CD4-positive, alpha-beta memory T cell (primary cell): Measurements from ENCODE around the gene PRKRIP1. TPM values are rescaled to one million over a fixed set of nuclear protein-coding genes. Genes with fewer than 3 reads are reported as not detected.

Experiments used
- CTCF ChIA-PET: fragments of 350-600 bp; sonication (Branson Sonifier 250); formaldehyde crosslinking; loops from one replicate; lab custom pipeline; 2021; ENCODE audit warnings: inconsistent platforms; ENCODE audit not compliant: partially characterized antibody; lab: Charles Lee
- POLR2A ChIA-PET: fragments of 350-600 bp; sonication (Branson Sonifier 250); formaldehyde crosslinking; loops from one replicate; lab custom pipeline; 2021; ENCODE audit not compliant: partially characterized antibody; lab: Charles Lee
- DNase-seq, 5 donors: peaks; one replicate each; pipeline versions ENCODE4 v3.0.0 to v3.0.0-alpha.2; 2020 to 2022; ENCODE audit warnings: mixed read lengths in 1 of 5
- H3K27ac ChIP-seq: one replicate; pipeline ENCODE4 v1.7.0; 2013; ENCODE audit warnings: low read depth, low read length
- H3K27me3 ChIP-seq: 2 replicates; pipeline ENCODE4 v1.7.0; 2013; ENCODE audit warnings: mild to moderate bottlenecking, low read length, moderate library complexity; ENCODE audit not compliant: insufficient read depth
- H3K36me3 ChIP-seq: 2 replicates; pipeline ENCODE4 v1.7.0; 2013; ENCODE audit warnings: mild to moderate bottlenecking, low read length, moderate library complexity; ENCODE audit not compliant: insufficient read depth
- H3K4me1 ChIP-seq: 2 replicates; pipeline ENCODE4 v1.7.0; 2013; ENCODE audit warnings: mild to moderate bottlenecking, low read length, moderate library complexity; ENCODE audit not compliant: insufficient read depth
- H3K4me3 ChIP-seq, 2 donors: one replicate each; pipeline ENCODE4 v1.7.0; 2013; ENCODE audit warnings: low read length in 2 of 2, mild to moderate bottlenecking in 1 of 2
- H3K9me3 ChIP-seq, 2 donors: one replicate each; pipeline ENCODE4 v1.7.0; 2013; ENCODE audit warnings: low read length in 2 of 2, control low read depth in 1 of 2; ENCODE audit not compliant: control insufficient read depth in 1 of 2
- H3K27ac Mint-ChIP-seq, 7 donors: one replicate each; pipeline ENCODE4 v1.8.0; 2020 to 2021; ENCODE audit warnings: mixed read lengths in 7 of 7, mild to moderate bottlenecking in 6 of 7, inconsistent platforms in 3 of 7, moderate library complexity in 3 of 7
- H3K27me3 Mint-ChIP-seq, 2 donors: one replicate each; pipeline ENCODE4 v1.8.0; 2020 to 2021; ENCODE audit warnings: mixed read lengths in 2 of 2
- H3K36me3 Mint-ChIP-seq, 2 donors: one replicate each; pipeline ENCODE4 v1.8.0; 2020 to 2021; ENCODE audit warnings: mixed read lengths in 2 of 2, inconsistent platforms in 1 of 2, mild to moderate bottlenecking in 1 of 2
- H3K4me1 Mint-ChIP-seq, 4 donors: one replicate each; pipeline ENCODE4 v1.8.0; 2020 to 2021; ENCODE audit warnings: mixed read lengths in 4 of 4, mild to moderate bottlenecking in 1 of 4
- H3K4me3 Mint-ChIP-seq, 8 donors: one replicate each; pipeline ENCODE4 v1.8.0; 2020 to 2021; ENCODE audit warnings: mixed read lengths in 8 of 8, mild to moderate bottlenecking in 7 of 8, moderate library complexity in 6 of 8, inconsistent platforms in 3 of 8
- H3K9me3 Mint-ChIP-seq, 8 donors: one replicate each; pipeline ENCODE4 v1.8.0; 2020 to 2021; ENCODE audit warnings: mixed read lengths in 8 of 8, mild to moderate bottlenecking in 5 of 8, inconsistent platforms in 3 of 8, moderate library complexity in 1 of 8
- intact Hi-C: fragments of 100-400 bp; cut with micrococcal nuclease; formaldehyde crosslinking; loops from one replicate; pipeline ENCODE4 v1.15.1; 2023
- polyA plus RNA-seq, 2 donors: library from polyadenylated mRNA; unstranded; fragments of 300-500 nt; fragmentation: Illumina TruSeq; gene quantifications; one replicate each; pipeline ENCODE4 v1.2.3, GENCODE V29; 2021
- total RNA-seq, 2 experiments: library from RNA; stranded (reverse); gene quantifications; one replicate each; pipeline ENCODE4 v1.2.3, GENCODE V29; 2021

Gene PRKRIP1
- total and polyA plus RNA-seq, 4 experiments from 2014 or later, result 9.7 to 47.6 (median 32.4) TPM

- Mint-ChIP-seq H3K4me3 (peak within 1 kb of the TSS; percentile 90 to 94 (median 92)), H3K9me3 (no peaks in the 10 kb centered on the region), H3K27ac (peak within 1 kb of the TSS; percentile 78 to 93 (median 88)), H3K27me3 (no peaks in the 10 kb centered on the region), H3K4me1 (peaks cover 11 to 54% (median 28%) of the 10 kb centered on the region in 4 donors), H3K36me3 (peaks cover 7 to 15% of the 10 kb centered on the region in 2 donors)
- ChIA-PET POLR2A (interaction anchor here (0.7 to 4.0 kb wide), 10 partner anchors 9 to 69 kb away, joined by 3 to 27 read pairs (median 10); partner anchors contain the start of genes ORAI2 and PRKRIP1), CTCF (interaction anchor here (1.8 to 5.6 kb wide), 7 partner anchors 12 to 70 kb away, joined by 5 to 36 read pairs (median 16); partner anchors contain the start of gene PRKRIP1)
- H3K27me3 ChIP-seq, result no peaks in the 10 kb centered on the region
- intact Hi-C loops, result loop anchor here (1.0 to 5.0 kb wide), 7 partner anchors 30 to 177 kb away; partner anchors contain the start of genes PRKRIP1 and SH2B2
- H3K36me3 ChIP-seq, result peaks cover 4% of the 10 kb centered on the region
- no peaks in the 10 kb centered on the region for H3K9me3 ChIP-seq
- peak within 1 kb of the TSS; percentile 93 to 94 for H3K4me3 ChIP-seq
- peak; percentile 90 to 92 (median 91) for DNase-seq
- peaks cover 30% of the 10 kb centered on the region for H3K4me1 ChIP-seq
- peak within 1 kb of the TSS; percentile 85 for H3K27ac ChIP-seq
Measured at GRCh38 chr7:102464577-102465280, 68.6 kb downstream of the PRKRIP1 start, which contains the start of the genes ALKBH4 and LRWD1. Gene ALKBH4 (minus strand): TSS chr7:102464863. CDS start chr7:102464836, 27 bp downstream. Gene LRWD1 (plus strand): TSS chr7:102464984. CDS start chr7:102465081, 97 bp downstream.

GRCh38 chr7:102466097-102466496 lies 69.9 kb downstream of the PRKRIP1 start:
- intact Hi-C loops, result no loop called here
- CTCF ChIA-PET, result interaction anchor here (0.9 to 5.6 kb wide), 11 partner anchors 16 to 80 kb away, joined by 3 to 36 read pairs (median 6); partner anchors contain the start of gene PRKRIP1
- Histone ChIP-seq H3K27me3 (no peaks in the 10 kb centered on the region), H3K9me3 (no peaks in the 10 kb centered on the region), H3K4me1 (peaks cover 30% of the 10 kb centered on the region), H3K27ac (no peak overlapping the region), H3K4me3 (no peak overlapping the region), H3K36me3 (peaks cover 10% of the 10 kb centered on the region)
- Mint-ChIP-seq H3K4me3 (peak overlapping the region; percentile 83 to 94 (median 91)), H3K9me3 (no peaks in the 10 kb centered on the region), H3K4me1 (peaks cover 8 to 48% (median 27%) of the 10 kb centered on the region in 4 donors), H3K27me3 (no peaks in the 10 kb centered on the region), H3K36me3 (peaks cover 4 to 13% of the 10 kb centered on the region in 2 donors), H3K27ac (peak overlapping the region in 5 of 7 donors; percentile 8 to 80 (median 60))
- POLR2A ChIA-PET, result interaction anchor here (0.8 to 4.0 kb wide), 9 partner anchors 18 to 70 kb away, joined by 3 to 27 read pairs (median 9); partner anchors contain the start of genes ORAI2 and PRKRIP1
- no peak for DNase-seq

DNA sequence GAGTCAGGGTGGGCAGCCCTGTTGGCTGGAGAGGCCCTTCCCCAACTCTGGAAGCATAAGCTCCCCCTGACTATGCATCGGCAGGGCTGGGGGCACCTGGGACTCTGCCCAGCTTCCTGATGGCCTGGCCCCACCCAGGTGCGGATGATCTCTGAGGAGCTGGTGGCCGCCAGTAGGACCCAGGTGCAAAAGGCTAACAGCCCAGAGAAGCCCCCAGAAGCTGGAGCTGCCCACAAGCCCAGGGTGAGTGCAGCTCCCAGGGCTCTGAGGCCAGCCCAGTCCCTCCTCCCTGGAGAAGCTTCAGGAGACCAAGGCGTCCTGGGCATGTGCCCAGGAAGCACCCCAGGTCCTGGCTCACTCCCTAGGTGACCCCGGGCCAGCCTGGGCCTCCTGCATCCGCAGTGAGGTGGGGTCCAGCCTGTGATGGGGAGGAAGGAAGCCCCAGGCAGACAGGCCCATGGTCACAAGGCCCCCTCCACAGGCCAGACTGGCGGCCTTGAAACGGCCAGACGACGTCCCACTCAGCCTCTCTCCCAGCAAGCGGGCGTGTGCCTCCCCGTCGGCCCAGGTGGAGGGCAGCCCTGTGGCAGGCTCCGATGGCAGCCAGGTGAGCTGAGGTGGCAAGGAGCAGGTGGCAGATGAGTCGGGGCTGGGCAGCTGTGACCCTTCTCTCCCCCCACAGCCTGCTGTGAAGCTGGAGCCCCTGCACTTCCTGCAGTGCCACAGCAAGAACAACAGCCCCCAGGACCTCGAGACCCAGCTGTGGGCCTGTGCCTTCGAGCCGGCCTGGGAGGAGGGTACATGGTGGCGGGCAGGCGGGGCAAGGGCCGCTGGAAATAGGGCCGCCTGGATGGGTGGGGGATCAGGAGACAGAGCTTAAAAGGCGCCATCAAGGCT lies 71.7 kb downstream of the PRKRIP1 start:
- no peak for DNase-seq
- intact Hi-C loops, result no loop called here
- POLR2A ChIA-PET, result interaction anchor here (0.8 to 2.5 kb wide), 4 partner anchors 52 to 72 kb away, joined by 3 to 13 read pairs (median 4); partner anchors contain the start of gene PRKRIP1
- H3K27ac ChIP-seq, result no peak overlapping the region
- Mint-ChIP-seq H3K36me3 (peaks cover 4 to 20% of the 10 kb centered on the region in 2 donors), H3K4me1 (peaks cover 6 to 35% (median 23%) of the 10 kb centered on the region in 4 donors), H3K27me3 (no peaks in the 10 kb centered on the region), H3K4me3 (peak overlapping the region in 1 of 8 donors; percentile 21), H3K9me3 (no peaks in the 10 kb centered on the region), H3K27ac (peak overlapping the region in 1 of 7 donors; percentile 79)
- H3K4me1 ChIP-seq, result peaks cover 27% of the 10 kb centered on the region
- no peaks in the 10 kb centered on the region for H3K27me3 ChIP-seq
- CTCF ChIA-PET, result interaction anchor here (1.1 to 5.6 kb wide), 7 partner anchors 12 to 64 kb away, joined by 3 to 36 read pairs (median 9); no protein-coding TSS in a partner anchor
- peaks cover 11% of the 10 kb centered on the region for H3K36me3 ChIP-seq
- H3K9me3 ChIP-seq, result no peaks in the 10 kb centered on the region
- no peak overlapping the region for H3K4me3 ChIP-seq

DNA sequence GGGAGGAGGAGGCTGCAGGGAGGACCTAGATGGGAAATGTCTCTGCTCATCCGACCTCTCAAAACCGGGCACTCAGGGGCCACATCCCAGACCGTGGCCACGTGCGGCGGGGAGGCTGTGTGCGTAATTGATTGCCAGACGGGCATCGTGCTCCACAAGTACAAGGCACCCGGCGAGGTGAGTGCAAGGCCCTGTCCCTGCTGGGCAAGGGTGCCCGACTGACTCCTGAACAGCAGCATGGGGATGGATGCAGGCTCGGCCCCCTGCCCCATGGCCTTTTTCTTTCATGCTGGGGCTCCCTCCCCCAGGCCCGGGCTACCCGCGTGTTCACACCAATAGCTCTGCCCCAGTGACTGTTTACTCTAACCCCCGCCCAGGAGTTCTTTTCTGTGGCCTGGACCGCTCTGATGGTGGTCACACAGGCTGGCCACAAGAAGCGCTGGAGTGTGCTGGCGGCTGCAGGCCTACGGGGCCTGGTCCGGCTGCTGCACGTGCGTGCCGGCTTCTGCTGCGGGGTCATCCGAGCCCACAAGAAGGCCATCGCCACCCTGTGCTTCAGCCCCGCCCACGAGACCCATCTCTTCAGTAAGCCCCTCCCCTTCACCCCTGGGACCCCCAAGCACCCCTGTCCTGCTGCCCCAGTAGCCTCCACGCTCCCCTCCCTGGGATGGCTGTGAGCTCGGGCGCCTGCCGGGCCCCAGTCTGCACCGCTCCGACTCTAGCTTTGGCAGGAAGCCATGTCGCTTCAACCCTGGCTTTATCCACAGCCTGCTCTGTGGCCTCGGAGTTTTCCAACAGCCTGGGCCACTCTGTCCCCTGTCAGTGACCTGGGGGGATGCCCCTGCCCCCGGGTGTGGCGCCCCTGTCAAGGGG lies 72.6 kb downstream of the PRKRIP1 start:
- Histone ChIP-seq H3K4me3 (no peak overlapping the region), H3K4me1 (peaks cover 19% of the 10 kb centered on the region), H3K27ac (no peak overlapping the region), H3K9me3 (no peaks in the 10 kb centered on the region), H3K27me3 (no peaks in the 10 kb centered on the region), H3K36me3 (peaks cover 19% of the 10 kb centered on the region)
- no peaks in the 10 kb centered on the region for H3K9me3 Mint-ChIP-seq
- H3K27ac Mint-ChIP-seq, result peak overlapping the region in 1 of 7 donors; percentile 58
- H3K36me3 Mint-ChIP-seq, result peaks cover 4 to 25% of the 10 kb centered on the region in 2 donors
- no peak for DNase-seq
- ChIA-PET POLR2A (interaction anchor here (1.0 kb wide), 1 partner anchor 53 kb away, joined by 3 read pairs; no protein-coding TSS in a partner anchor), CTCF (interaction anchor here (1.6 to 5.6 kb wide), 3 partner anchors 19 to 65 kb away, joined by 7 to 36 read pairs (median 26); no protein-coding TSS in a partner anchor)
- H3K27me3 Mint-ChIP-seq, result no peaks in the 10 kb centered on the region
- H3K4me3 Mint-ChIP-seq, result no peak overlapping the region
- peaks cover 6 to 32% (median 20%) of the 10 kb centered on the region in 4 donors for H3K4me1 Mint-ChIP-seq
- intact Hi-C loops, result no loop called here

GRCh38 chr7:102469351-102469971 lies 73.3 kb downstream of the PRKRIP1 start:
- H3K4me3 Mint-ChIP-seq, result no peak overlapping the region
- Histone ChIP-seq H3K9me3 (no peaks in the 10 kb centered on the region), H3K36me3 (peaks cover 20% of the 10 kb centered on the region), H3K4me3 (no peak overlapping the region), H3K4me1 (peaks cover 13% of the 10 kb centered on the region), H3K27ac (no peak overlapping the region), H3K27me3 (no peaks in the 10 kb centered on the region)
- POLR2A ChIA-PET, result interaction anchor here (0.6 to 1.6 kb wide), 2 partner anchors 38 to 50 kb away, joined by 3 read pairs; no protein-coding TSS in a partner anchor
- DNase-seq, result no peak
- intact Hi-C loops, result no loop called here
- H3K4me1 Mint-ChIP-seq, result peaks cover 6 to 25% (median 15%) of the 10 kb centered on the region in 4 donors
- CTCF ChIA-PET, result no interaction called here
- H3K9me3 Mint-ChIP-seq, result no peaks in the 10 kb centered on the region
- peaks cover 4 to 27% of the 10 kb centered on the region in 2 donors for H3K36me3 Mint-ChIP-seq
- no peaks in the 10 kb centered on the region for H3K27me3 Mint-ChIP-seq
- H3K27ac Mint-ChIP-seq, result no peak overlapping the region
